GM23338 (cell line): Measurements from ENCODE around the gene MARF1. TPM values are rescaled to one million over a fixed set of nuclear protein-coding genes. Genes with fewer than 3 reads are reported as not detected.

Source experiments
- EZH2 ChIP-seq: fragments of 200-600 bp; sonication (generic); IDR thresholded peaks from one replicate; pipeline ENCODE4 v1.8.0; 2017; ENCODE audit warnings: antibody characterized with exemption, mild to moderate bottlenecking, low read depth; ENCODE audit not compliant: unreplicated experiment
- EZH2phosphoT487 ChIP-seq: fragments of 200-600 bp; sonication (generic); IDR thresholded peaks from one replicate; pipeline ENCODE4 v1.8.1; 2018; ENCODE audit warnings: antibody characterized with exemption; ENCODE audit not compliant: unreplicated experiment
- microRNA counts: library from miRNA; unstranded; fragments of <30 nt; microRNA quantifications from one replicate; lab custom pipeline; 2017
- polyA plus RNA-seq: library from polyadenylated mRNA; unstranded; fragments of >200 nt; fragmentation: Nextera tagmentation; extraction: Ambion mirVana; gene quantifications from 2 replicates; pipeline ENCODE4 v1.2.1, GENCODE V29; 2016
- total RNA-seq: library from RNA; depleted of rRNA; stranded (reverse); fragments of >200 nt; shearing (Covaris generic); gene quantifications from 2 replicates; pipeline ENCODE4 v1.2.3, GENCODE V29; 2014; rRNA removed
- TF ChIP-seq, protein P1 (sequence below): IDR thresholded peaks from 2 replicates; pipeline ENCODE4 v1.6.1; 2016; ENCODE audit warnings: antibody characterized with exemption

The MARF1 gene
- total and polyA plus RNA-seq, 2 experiments from 2014 or later: 8.3 to 16.0 TPM

DNA sequence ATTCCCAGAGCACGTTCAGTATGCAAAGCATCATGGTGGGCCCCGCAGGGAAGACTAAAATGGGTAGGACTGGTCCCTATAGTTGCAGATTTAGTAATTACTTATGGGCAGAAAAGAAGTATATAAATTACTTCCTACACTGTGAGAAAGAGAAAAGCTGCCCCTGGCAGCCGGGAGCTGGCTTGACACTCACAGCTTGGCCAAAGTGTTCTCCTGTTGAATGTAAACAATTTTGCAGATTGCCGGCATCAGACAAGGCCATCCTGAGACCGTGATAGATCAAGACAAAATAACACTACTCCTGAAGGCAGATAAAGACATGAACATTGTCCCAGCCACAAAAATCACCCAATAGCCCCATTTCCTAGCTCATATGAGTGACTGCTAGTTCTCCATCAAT lies 98.5 kb downstream of the MARF1 start (continued):
- TF ChIP-seq, protein P1, sequence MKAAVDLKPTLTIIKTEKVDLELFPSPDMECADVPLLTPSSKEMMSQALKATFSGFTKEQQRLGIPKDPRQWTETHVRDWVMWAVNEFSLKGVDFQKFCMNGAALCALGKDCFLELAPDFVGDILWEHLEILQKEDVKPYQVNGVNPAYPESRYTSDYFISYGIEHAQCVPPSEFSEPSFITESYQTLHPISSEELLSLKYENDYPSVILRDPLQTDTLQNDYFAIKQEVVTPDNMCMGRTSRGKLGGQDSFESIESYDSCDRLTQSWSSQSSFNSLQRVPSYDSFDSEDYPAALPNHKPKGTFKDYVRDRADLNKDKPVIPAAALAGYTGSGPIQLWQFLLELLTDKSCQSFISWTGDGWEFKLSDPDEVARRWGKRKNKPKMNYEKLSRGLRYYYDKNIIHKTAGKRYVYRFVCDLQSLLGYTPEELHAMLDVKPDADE: no peak
- TF ChIP-seq EZH2: no peak
- TF ChIP-seq EZH2phosphoT487: no peak

MicroRNAs encoded within 50 kb of the gene (microRNA counts, 767-probe panel; counts per million panel counts)
- not detected for microRNA hsa-miR-484 (lab: Ali Mortazavi, UCI)

Other genes with a start within 250 kb of the MARF1 start
- gene MPV17L, start 247.4 kb downstream of the MARF1 start, total RNA-seq: 8.0 and 11.7 TPM in 2 replicates
- gene MPV17L, start 247.4 kb downstream of the MARF1 start, polyA plus RNA-seq: 3.0 and 3.2 TPM in 2 replicates
- gene BMERB1, start 208.6 kb downstream of the MARF1 start, total RNA-seq: 16.5 and 17.3 TPM in 2 replicates
- gene BMERB1, start 208.6 kb downstream of the MARF1 start, polyA plus RNA-seq: 21.8 and 28.1 TPM in 2 replicates
- 22.9 and 28.7 TPM in 2 replicates for gene NDE1, start 7.1 kb upstream of the MARF1 start, total RNA-seq
- 11.1 and 13.0 TPM in 2 replicates for gene NDE1, start 7.1 kb upstream of the MARF1 start, polyA plus RNA-seq
- 1.0 and 5.9 TPM in 2 replicates for gene MYH11, start 213.9 kb upstream of the MARF1 start, total RNA-seq
- gene MYH11, start 213.9 kb upstream of the MARF1 start, polyA plus RNA-seq: 0.71 and 1.6 TPM in 2 replicates
- 63.0 and 70.9 TPM in 2 replicates for gene CEP20, start 245.4 kb upstream of the MARF1 start, total RNA-seq
- 50.2 and 60.2 TPM in 2 replicates for gene CEP20, start 245.4 kb upstream of the MARF1 start, polyA plus RNA-seq